Measurements from ENCODE around the gene SLIT1.

DNA sequence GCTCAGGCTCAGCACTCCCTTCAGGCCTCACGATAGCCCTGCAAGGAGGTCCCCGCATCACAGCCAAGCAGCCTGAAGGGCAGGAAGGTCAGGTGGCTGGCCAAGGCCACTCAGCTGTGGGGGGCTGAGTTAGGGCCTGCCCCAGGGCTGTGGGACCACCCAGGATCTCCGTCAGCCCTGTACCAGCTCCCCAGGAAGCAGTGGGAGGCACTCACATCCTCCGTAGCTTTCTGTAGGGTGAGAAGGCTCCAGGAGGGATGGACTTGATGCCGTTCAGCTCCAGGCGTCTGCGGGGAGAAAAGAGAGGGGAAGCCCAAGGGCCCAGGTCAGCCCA lies 125.9 kb downstream of the SLIT1 start:
- TF ChIP-seq, protein P1, sequence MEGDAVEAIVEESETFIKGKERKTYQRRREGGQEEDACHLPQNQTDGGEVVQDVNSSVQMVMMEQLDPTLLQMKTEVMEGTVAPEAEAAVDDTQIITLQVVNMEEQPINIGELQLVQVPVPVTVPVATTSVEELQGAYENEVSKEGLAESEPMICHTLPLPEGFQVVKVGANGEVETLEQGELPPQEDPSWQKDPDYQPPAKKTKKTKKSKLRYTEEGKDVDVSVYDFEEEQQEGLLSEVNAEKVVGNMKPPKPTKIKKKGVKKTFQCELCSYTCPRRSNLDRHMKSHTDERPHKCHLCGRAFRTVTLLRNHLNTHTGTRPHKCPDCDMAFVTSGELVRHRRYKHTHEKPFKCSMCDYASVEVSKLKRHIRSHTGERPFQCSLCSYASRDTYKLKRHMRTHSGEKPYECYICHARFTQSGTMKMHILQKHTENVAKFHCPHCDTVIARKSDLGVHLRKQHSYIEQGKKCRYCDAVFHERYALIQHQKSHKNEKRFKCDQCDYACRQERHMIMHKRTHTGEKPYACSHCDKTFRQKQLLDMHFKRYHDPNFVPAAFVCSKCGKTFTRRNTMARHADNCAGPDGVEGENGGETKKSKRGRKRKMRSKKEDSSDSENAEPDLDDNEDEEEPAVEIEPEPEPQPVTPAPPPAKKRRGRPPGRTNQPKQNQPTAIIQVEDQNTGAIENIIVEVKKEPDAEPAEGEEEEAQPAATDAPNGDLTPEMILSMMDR (IDR thresholded peaks at IDR 0.05), result no peak
- no peak for TF ChIP-seq EZH2 (IDR thresholded peaks at IDR 0.05; ENCODE audit: borderline replicate concordance, insufficient read depth, low read depth, low read length, poor library complexity, severe bottlenecking)
